Panc1 (cell line): ENCODE data around the gene SNTN. TPM values are rescaled to one million over a fixed set of nuclear protein-coding genes. Genes with fewer than 3 reads are reported as not detected.

Experiments
- ATAC-seq: fragments of 200-7000 bp; cut with Tn5 transposase; 2 replicates; pipeline ENCODE4 v1.9.1; 2020; ENCODE audit warnings: mild to moderate bottlenecking, moderate library complexity
- BruUV-seq: library from RNA; stranded (reverse); fragments of 400-500 nt; replicated peaks from 2 replicates; lab custom pipeline; 2021; lab: Mats Ljungman, UMichigan
- CTCF ChIA-PET: fragments of 300-600 bp; sonication (Branson Sonifier 250); formaldehyde crosslinking; loops from one replicate; lab custom pipeline; 2022; ENCODE audit warnings: antibody characterized with exemption; lab: Charles Lee
- POLR2A ChIA-PET: fragments of 300-600 bp; sonication (Branson Sonifier 250); formaldehyde crosslinking; loops from one replicate; lab custom pipeline; 2022; ENCODE audit warnings: antibody characterized with exemption; lab: Charles Lee
- DNase-seq: peaks from one replicate; pipeline ENCODE4 v3.0.0-alpha.2; 2010; ENCODE audit warnings: low read depth, low spot score
- H3K27ac ChIP-seq: 2 replicates; pipeline ENCODE4 v1.5.1; 2011; ENCODE audit warnings: mild to moderate bottlenecking, low read length, inconsistent platforms
- H3K27me3 ChIP-seq: fragments of 200-500 bp; sonication (Bioruptor generic); 2 replicates; pipeline ENCODE4 v1.6.0; 2014; ENCODE audit warnings: low read length, inconsistent platforms; ENCODE audit not compliant: control insufficient read depth, insufficient read depth
- H3K36me3 ChIP-seq: fragments of 200-500 bp; sonication (Bioruptor generic); 2 replicates; pipeline ENCODE4 v1.5.1; 2014; ENCODE audit warnings: inconsistent platforms, mild to moderate bottlenecking, low read length, moderate library complexity; ENCODE audit not compliant: control insufficient read depth, insufficient read depth
- H3K4me1 ChIP-seq: 2 replicates; pipeline ENCODE4 v1.5.1; 2011; ENCODE audit warnings: inconsistent platforms, mild to moderate bottlenecking, low read length, moderate library complexity; ENCODE audit not compliant: control insufficient read depth, insufficient read depth
- H3K4me3 ChIP-seq, 2 experiments: 2 replicates each; pipeline ENCODE4 v1.5.1; 2011 to 2012; ENCODE audit warnings: low read depth in 2 of 2, low read length in 2 of 2, mild to moderate bottlenecking in 2 of 2, inconsistent platforms in 1 of 2, moderate library complexity in 1 of 2
- H3K9me3 ChIP-seq: fragments of 200-500 bp; sonication (Bioruptor generic); 2 replicates; pipeline ENCODE4 v1.5.1; 2014; ENCODE audit warnings: low read depth, mild to moderate bottlenecking, inconsistent platforms, low read length, moderate library complexity; ENCODE audit not compliant: control insufficient read depth, insufficient read depth
- CTCF ChIP-seq: fragments of 450-650 bp; IDR thresholded peaks from 2 replicates; pipeline ENCODE4 v1.5.1; 2017; ENCODE audit warnings: mild to moderate bottlenecking
- POLR2AphosphoS5 ChIP-seq: IDR thresholded peaks from 2 replicates; pipeline ENCODE4 v1.6.1; 2012; ENCODE audit warnings: mild to moderate bottlenecking, low read depth, low read length, moderate library complexity
- REST ChIP-seq, 2 experiments: IDR thresholded peaks; 2 replicates each; pipeline ENCODE4 v1.6.1; 2011 to 2012; ENCODE audit warnings: low read depth in 2 of 2, control low read depth in 1 of 2, low read length in 1 of 2, mild to moderate bottlenecking in 1 of 2, moderate library complexity in 1 of 2; ENCODE audit not compliant: insufficient read depth in 1 of 2
- SIN3A ChIP-seq: IDR thresholded peaks from 2 replicates; pipeline ENCODE4 v1.6.1; 2012; ENCODE audit warnings: low read depth, mild to moderate bottlenecking, low read length, moderate library complexity, borderline replicate concordance; ENCODE audit not compliant: insufficient read depth
- TCF7L2 ChIP-seq: IDR thresholded peaks from 2 replicates; pipeline ENCODE4 v1.6.1; 2011; ENCODE audit warnings: mild to moderate bottlenecking, low read depth, low read length, inconsistent platforms
- in situ Hi-C: cut with HindIII; loops from 2 replicates; pipeline ENCODE4 v1.10.0; 2016; ENCODE audit warnings: low sequenced_read_pairs, low pct_unique_long_range_greater_than_20kb
- intact Hi-C: fragments of 100-400 bp; cut with micrococcal nuclease; formaldehyde crosslinking; loops from one replicate; pipeline ENCODE4 v1.10.0; 2022; ENCODE audit not compliant: unreplicated experiment
- total RNA-seq: library from RNA; stranded (reverse); gene quantifications from one replicate; pipeline ENCODE4 v1.2.1, GENCODE V29; 2021; ENCODE audit not compliant: unreplicated experiment

The SNTN gene
- total RNA-seq, 1 experiment from 2014 or later: not detected

DNA sequence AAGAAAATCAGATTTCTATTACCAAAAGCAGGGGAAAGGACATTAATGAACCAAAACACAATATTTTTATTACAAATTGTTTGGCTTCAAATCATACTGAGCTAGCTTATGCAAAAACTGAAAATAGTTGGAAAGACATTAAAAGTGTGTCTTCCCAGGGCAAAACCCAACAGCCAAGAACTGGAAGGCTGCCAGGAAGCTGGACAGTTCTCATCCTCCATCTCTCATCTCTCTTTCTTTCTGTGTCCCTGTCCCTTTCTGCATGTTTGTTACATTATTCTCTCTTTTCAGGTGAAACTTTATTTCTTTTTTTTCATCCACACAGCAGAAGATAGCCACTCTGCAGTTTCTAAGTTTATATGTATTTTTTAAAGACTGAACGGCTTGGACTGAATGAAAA, 41.1 kb upstream of the SNTN start:
- ChIA-PET CTCF (no interaction called here), POLR2A (no interaction called here)
- H3K27me3 ChIP-seq: no peaks in the 10 kb centered on the region
- H3K4me3 ChIP-seq: no peak overlapping the region
- H3K36me3 ChIP-seq: no peaks in the 10 kb centered on the region
- H3K4me1 ChIP-seq: no peaks in the 10 kb centered on the region
- no peak for ATAC-seq
- in situ Hi-C loops: no loop called here
- TF ChIP-seq CTCF (no peak), POLR2AphosphoS5 (no peak), REST (IDR thresholded peaks at IDR 0.05; ENCODE audit: insufficient read depth in 1 of 2, low read depth in 2 of 2, low read length in 1 of 2) (no peak), TCF7L2 (no peak), SIN3A (no peak)
- H3K27ac ChIP-seq: no peak overlapping the region
- no peak for DNase-seq
- H3K9me3 ChIP-seq: no peaks in the 10 kb centered on the region
- no TSS peak for BruUV-seq
- intact Hi-C loops: no loop called here

DNA sequence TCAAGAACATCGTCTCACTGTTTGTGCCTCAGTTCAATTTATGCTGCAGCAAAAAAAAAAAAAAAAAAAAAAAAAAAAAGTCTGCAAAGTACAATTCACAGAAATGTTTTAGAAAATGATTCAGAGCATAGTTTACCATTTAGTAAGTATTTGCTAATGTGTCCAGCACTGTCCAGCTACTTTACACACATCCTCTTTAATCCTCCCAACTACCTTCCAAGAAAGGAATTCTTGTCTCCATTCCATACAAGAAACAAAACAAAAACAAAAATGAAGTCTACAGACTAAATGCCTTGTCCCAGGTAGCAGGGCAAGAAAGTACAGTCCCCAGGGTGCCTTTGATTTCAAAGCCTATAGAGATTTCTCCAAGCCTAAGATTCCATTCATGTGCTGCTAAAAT, 38.9 kb upstream of the SNTN start:
- CTCF ChIA-PET: no interaction called here
- no peaks in the 10 kb centered on the region for H3K36me3 ChIP-seq
- POLR2A ChIA-PET: no interaction called here
- ATAC-seq (no peak), DNase-seq (no peak)
- intact Hi-C loops (no loop called here), in situ Hi-C loops (no loop called here)
- TF ChIP-seq REST (IDR thresholded peaks at IDR 0.05; ENCODE audit: insufficient read depth in 1 of 2, low read depth in 2 of 2, low read length in 1 of 2) (no peak), SIN3A (no peak), TCF7L2 (no peak), POLR2AphosphoS5 (no peak), CTCF (no peak)
- no peaks in the 10 kb centered on the region for H3K4me1 ChIP-seq
- no peaks in the 10 kb centered on the region for H3K27me3 ChIP-seq
- no TSS peak for BruUV-seq
- H3K27ac ChIP-seq: no peak overlapping the region
- no peak overlapping the region for H3K4me3 ChIP-seq
- H3K9me3 ChIP-seq: no peaks in the 10 kb centered on the region
